ENCODE results near the gene PPIL6.

Gene PPIL6

GRCh38 chr6:109363753-109364152, 76.7 kb downstream of the PPIL6 start:
- TF ChIP-seq EZH2phosphoT487 (IDR thresholded peaks at IDR 0.05; ENCODE audit: low read length), result no peak
- no peak for TF ChIP-seq EZH2 (optimal IDR thresholded peaks at IDR 0.05; ENCODE audit: low read depth, low read length)
- TF ChIP-seq, protein P1, sequence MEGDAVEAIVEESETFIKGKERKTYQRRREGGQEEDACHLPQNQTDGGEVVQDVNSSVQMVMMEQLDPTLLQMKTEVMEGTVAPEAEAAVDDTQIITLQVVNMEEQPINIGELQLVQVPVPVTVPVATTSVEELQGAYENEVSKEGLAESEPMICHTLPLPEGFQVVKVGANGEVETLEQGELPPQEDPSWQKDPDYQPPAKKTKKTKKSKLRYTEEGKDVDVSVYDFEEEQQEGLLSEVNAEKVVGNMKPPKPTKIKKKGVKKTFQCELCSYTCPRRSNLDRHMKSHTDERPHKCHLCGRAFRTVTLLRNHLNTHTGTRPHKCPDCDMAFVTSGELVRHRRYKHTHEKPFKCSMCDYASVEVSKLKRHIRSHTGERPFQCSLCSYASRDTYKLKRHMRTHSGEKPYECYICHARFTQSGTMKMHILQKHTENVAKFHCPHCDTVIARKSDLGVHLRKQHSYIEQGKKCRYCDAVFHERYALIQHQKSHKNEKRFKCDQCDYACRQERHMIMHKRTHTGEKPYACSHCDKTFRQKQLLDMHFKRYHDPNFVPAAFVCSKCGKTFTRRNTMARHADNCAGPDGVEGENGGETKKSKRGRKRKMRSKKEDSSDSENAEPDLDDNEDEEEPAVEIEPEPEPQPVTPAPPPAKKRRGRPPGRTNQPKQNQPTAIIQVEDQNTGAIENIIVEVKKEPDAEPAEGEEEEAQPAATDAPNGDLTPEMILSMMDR (IDR thresholded peaks at IDR 0.05; ENCODE audit: low read length), result no peak

DNA sequence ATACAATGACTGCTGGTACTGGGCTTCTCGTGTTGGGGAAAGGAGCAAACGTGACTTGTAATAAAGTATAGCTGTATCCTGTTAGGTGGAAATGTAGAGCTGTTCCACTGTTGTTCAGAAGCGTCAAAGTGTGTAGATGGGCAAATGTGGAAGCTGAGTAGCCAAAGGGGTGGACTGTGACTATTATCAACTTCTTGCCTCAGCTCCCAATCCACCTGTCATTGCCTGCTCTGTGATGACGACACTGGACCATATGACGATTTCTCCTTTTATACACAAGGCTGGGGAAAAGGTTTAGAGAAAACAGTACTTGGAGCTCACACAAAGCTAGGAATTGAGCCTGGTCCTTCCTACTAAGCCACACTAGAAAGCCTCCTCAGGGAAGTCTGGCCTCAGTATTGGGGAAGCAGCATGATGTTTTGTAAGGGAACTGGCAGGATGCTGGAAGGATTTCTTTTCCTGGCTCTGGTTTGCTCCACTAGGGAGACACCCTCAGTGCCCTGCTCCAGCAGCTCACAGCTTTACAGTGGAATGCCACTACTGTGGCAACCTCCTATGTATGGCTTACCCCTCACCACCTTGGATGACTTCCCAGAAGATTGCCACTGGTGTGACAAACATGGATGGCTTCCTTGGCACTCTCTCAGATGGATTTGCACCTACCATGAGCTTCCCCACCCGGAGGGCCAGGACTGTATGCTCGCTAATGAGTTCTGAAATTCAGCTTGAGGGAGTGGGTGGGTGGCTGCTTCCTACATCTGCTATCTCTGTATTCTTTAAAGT, 78.1 kb downstream of the PPIL6 start:
- H4K20me1 ChIP-seq (ENCODE audit: insufficient read depth, low read length), result no peaks in the 10 kb centered on the region
- no peak overlapping the region for H3K27ac ChIP-seq (ENCODE audit: low read length)
- no peak overlapping the region for H3K4me3 ChIP-seq (ENCODE audit: low read length)
- peaks cover 7% of the 10 kb centered on the region; the same call in 1 of the 2 replicates for H3K79me2 ChIP-seq (ENCODE audit: low read length)
- peaks cover 20% of the 10 kb centered on the region for H3K36me3 ChIP-seq (replicated peaks; ENCODE audit: insufficient read depth, low read length)
- no peak overlapping the region for H2AFZ ChIP-seq (ENCODE audit: low read length)
- H3K4me2 ChIP-seq (ENCODE audit: low read depth, low read length), result no peak overlapping the region
- DNase-seq, result no peak
- TF ChIP-seq, protein P1 (IDR thresholded peaks at IDR 0.05; ENCODE audit: low read length), result no peak
- TF ChIP-seq EZH2phosphoT487 (IDR thresholded peaks at IDR 0.05; ENCODE audit: low read length) (no peak), EZH2 (optimal IDR thresholded peaks at IDR 0.05; ENCODE audit: low read depth, low read length) (no peak)
- no peaks in the 10 kb centered on the region for H3K9me3 ChIP-seq (replicated peaks; ENCODE audit: insufficient read depth, low read length)
- no peaks in the 10 kb centered on the region for H3K27me3 ChIP-seq (replicated peaks; ENCODE audit: insufficient read depth, low read length)
- H3F3A ChIP-seq (ENCODE audit: insufficient read depth, low read length), result no peaks in the 10 kb centered on the region
- H3K9me2 ChIP-seq (replicated peaks; ENCODE audit: insufficient read depth, low read length), result no peaks in the 10 kb centered on the region
- no peak overlapping the region for H3K9ac ChIP-seq (ENCODE audit: low read length)
- H3K4me1 ChIP-seq (ENCODE audit: low read length), result no peaks in the 10 kb centered on the region

More at GRCh38 chr6:109363753-109364152, 76.7 kb downstream of the PPIL6 start:
- no peak overlapping the region for H3K27ac ChIP-seq (ENCODE audit: low read length)
- H2AFZ ChIP-seq (ENCODE audit: low read length), result no peak overlapping the region
- H3K27me3 ChIP-seq (replicated peaks; ENCODE audit: insufficient read depth, low read length), result no peaks in the 10 kb centered on the region
- H3K4me1 ChIP-seq (ENCODE audit: low read length), result no peaks in the 10 kb centered on the region
- no peak overlapping the region for H3K4me3 ChIP-seq (ENCODE audit: low read length)
- no peaks in the 10 kb centered on the region for H4K20me1 ChIP-seq (ENCODE audit: insufficient read depth, low read length)
- H3K79me2 ChIP-seq (ENCODE audit: low read length), result peaks cover 17% of the 10 kb centered on the region; the same call in 1 of the 2 replicates
- peaks cover 28% of the 10 kb centered on the region for H3K36me3 ChIP-seq (replicated peaks; ENCODE audit: insufficient read depth, low read length)
- no peak for DNase-seq
- no peaks in the 10 kb centered on the region for H3K9me2 ChIP-seq (replicated peaks; ENCODE audit: insufficient read depth, low read length)
- H3K4me2 ChIP-seq (ENCODE audit: low read depth, low read length), result no peak overlapping the region
- H3K9me3 ChIP-seq (replicated peaks; ENCODE audit: insufficient read depth, low read length), result no peaks in the 10 kb centered on the region
- H3F3A ChIP-seq (ENCODE audit: insufficient read depth, low read length), result no peaks in the 10 kb centered on the region
- no peak overlapping the region for H3K9ac ChIP-seq (ENCODE audit: low read length)

DNA sequence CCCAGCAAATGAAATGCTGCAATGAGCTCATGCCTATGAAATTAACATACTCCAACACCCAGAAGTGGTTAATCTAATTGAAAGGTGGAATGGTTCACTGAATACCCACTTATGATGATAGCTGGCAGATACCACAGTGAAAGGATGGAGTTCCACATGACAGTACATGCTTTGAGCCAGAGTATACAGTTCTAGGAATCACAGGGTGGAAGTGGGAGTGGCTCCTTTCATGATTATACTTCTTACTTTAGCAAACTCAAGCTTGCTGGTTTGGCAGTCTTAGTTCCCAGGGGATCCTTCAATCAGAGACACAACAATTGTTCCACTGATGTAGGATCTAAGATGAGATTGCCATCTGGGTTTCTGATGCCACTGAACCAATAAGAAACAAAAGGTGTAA, 79.6 kb downstream of the PPIL6 start:
- Histone ChIP-seq H3K27me3 (replicated peaks; ENCODE audit: insufficient read depth, low read length) (no peaks in the 10 kb centered on the region), H3K4me3 (ENCODE audit: low read length) (no peak overlapping the region), H3K4me2 (ENCODE audit: low read depth, low read length) (no peak overlapping the region), H4K20me1 (ENCODE audit: insufficient read depth, low read length) (no peaks in the 10 kb centered on the region), H3K9me3 (replicated peaks; ENCODE audit: insufficient read depth, low read length) (no peaks in the 10 kb centered on the region), H3K4me1 (ENCODE audit: low read length) (no peaks in the 10 kb centered on the region), H3K27ac (ENCODE audit: low read length) (no peak overlapping the region), H3K9ac (ENCODE audit: low read length) (no peak overlapping the region), H3K9me2 (replicated peaks; ENCODE audit: insufficient read depth, low read length) (no peaks in the 10 kb centered on the region), H2AFZ (ENCODE audit: low read length) (no peak overlapping the region), H3F3A (ENCODE audit: insufficient read depth, low read length) (no peaks in the 10 kb centered on the region), H3K79me2 (ENCODE audit: low read length) (peaks cover 3% of the 10 kb centered on the region; the same call in 1 of the 2 replicates), H3K36me3 (replicated peaks; ENCODE audit: insufficient read depth, low read length) (peaks cover 14% of the 10 kb centered on the region)
- TF ChIP-seq EZH2 (optimal IDR thresholded peaks at IDR 0.05; ENCODE audit: low read depth, low read length) (no peak), EZH2phosphoT487 (IDR thresholded peaks at IDR 0.05; ENCODE audit: low read length) (no peak)
- TF ChIP-seq, protein P1 (IDR thresholded peaks at IDR 0.05; ENCODE audit: low read length), result no peak
- no peak for DNase-seq

All from MM.1S (cell line).